Bladder microvascular endothelial cell (primary cell): ENCODE results near the gene TSEN34. TPM values are rescaled to one million over a fixed set of nuclear protein-coding genes. Genes with fewer than 3 reads are reported as not detected.

Experiments
- total RNA-seq: library from RNA; depleted of rRNA; stranded (reverse); fragments of >200 nt; gene quantifications from 2 replicates; pipeline ENCODE4 v1.2.3, GENCODE V29; 2014

TSEN34 gene
- 25.9 and 35.8 TPM in 2 replicates for total RNA-seq

GRCh38 chr19:54191011-54191810 lies at the start of gene TSEN34:
Gene TSEN34 (plus strand): TSS chr19:54191308. CDS start chr19:54191365, 57 bp downstream.

GRCh38 chr19:54159352-54160181 lies 31.5 kb upstream of the TSEN34 start, which contains the start of gene LENG1:
Gene LENG1 (minus strand): TSS chr19:54159721. CDS start chr19:54159695, 26 bp downstream.

GRCh38 chr19:54172471-54173358 lies 18.4 kb upstream of the TSEN34 start, which contains the start of gene TMC4:
Gene TMC4 (minus strand): TSS chr19:54173160. CDS start chr19:54173117, 43 bp downstream.

GRCh38 chr19:54189145-54189734 lies 1.9 kb upstream of the TSEN34 start, which contains the start of gene MBOAT7:
Gene MBOAT7 (minus strand): TSS chr19:54189580. CDS start chr19:54188508, 1,072 bp downstream.

GRCh38 chr19:54222474-54223276 lies 31.6 kb downstream of the TSEN34 start, which contains the start of gene LILRB3:
Gene LILRB3 (minus strand): TSS chr19:54223007. CDS start chr19:54222976, 31 bp downstream.

GRCh38 chr19:54242646-54243045 lies 51.5 kb downstream of the TSEN34 start, which contains the start of gene LILRA6:
Gene LILRA6 (minus strand): TSS chr19:54242790.

Other genes with a start within 250 kb of the TSEN34 start
- 0.16 and 0.19 TPM in 2 replicates for gene CACNG8, start 228.4 kb upstream of the TSEN34 start, total RNA-seq
- gene CACNG6, start 199.7 kb upstream of the TSEN34 start, total RNA-seq = 0.25 and 0.81 TPM in 2 replicates
- gene VSTM1, start 127.4 kb upstream of the TSEN34 start, total RNA-seq = not detected in 2 replicates
- not detected in 2 replicates for gene TARM1, start 109.9 kb upstream of the TSEN34 start, total RNA-seq
- gene OSCAR, start 90.5 kb upstream of the TSEN34 start, total RNA-seq = not detected in 2 replicates
- 10.0 and 15.7 TPM in 2 replicates for gene NDUFA3, start 88.5 kb upstream of the TSEN34 start, total RNA-seq
- gene TFPT, start 75.7 kb upstream of the TSEN34 start, total RNA-seq = 25.4 and 32.9 TPM in 2 replicates
- 67.8 and 80.6 TPM in 2 replicates for gene PRPF31, start 75.6 kb upstream of the TSEN34 start, total RNA-seq
- gene CNOT3, start 53.5 kb upstream of the TSEN34 start, total RNA-seq = 7.0 and 26.7 TPM in 2 replicates
- 5.8 and 6.4 TPM in 2 replicates for gene LENG1, start 31.6 kb upstream of the TSEN34 start, total RNA-seq
- under 0.01 and 0.19 TPM in 2 replicates for gene TMC4, start 18.1 kb upstream of the TSEN34 start, total RNA-seq
- gene MBOAT7, start 1.7 kb upstream of the TSEN34 start, total RNA-seq = 31.6 and 32.2 TPM in 2 replicates
- gene RPS9, start 9.6 kb downstream of the TSEN34 start, total RNA-seq = 2,062 and 3,264 TPM in 2 replicates
- gene LILRB3, start 31.7 kb downstream of the TSEN34 start, total RNA-seq = not detected in 2 replicates
- gene LILRA6, start 51.5 kb downstream of the TSEN34 start, total RNA-seq = not detected in 2 replicates
- gene LILRB5, start 66.0 kb downstream of the TSEN34 start, total RNA-seq = not detected in 2 replicates
- gene LILRB2, start 89.8 kb downstream of the TSEN34 start, total RNA-seq = not detected in 2 replicates
- not detected in 2 replicates for gene LILRA5, start 121.9 kb downstream of the TSEN34 start, total RNA-seq
- not detected in 2 replicates for gene LILRA4, start 147.9 kb downstream of the TSEN34 start, total RNA-seq
- gene LAIR1, start 173.6 kb downstream of the TSEN34 start, total RNA-seq = not detected in 2 replicates
- gene TTYH1, start 224.2 kb downstream of the TSEN34 start, total RNA-seq = not detected in 2 replicates